K562 (cell line): Measurements from ENCODE around the gene GSX2. TPM values are rescaled to one million over a fixed set of nuclear protein-coding genes. Genes with fewer than 3 reads are reported as not detected.

Experiments used
- ATAC-seq: fragments of 200-7000 bp; cut with Tn5 transposase; 3 replicates; pipeline ENCODE4 v1.9.1; 2020; ENCODE audit warnings: moderate library complexity
- BruUV-seq: library from RNA; stranded (reverse); fragments of 400-500 nt; replicated peaks from 2 replicates; lab custom pipeline; 2021; lab: Mats Ljungman, UMichigan
- CTCF ChIA-PET: fragments of 300-600 bp; formaldehyde crosslinking; extraction: SDS; loops from one replicate; lab custom pipeline; 2021; ENCODE audit warnings: low intra/inter-chr PET ratio; lab: Yijun Ruan, JAX
- POLR2A ChIA-PET: fragments of 300-600, 350-650 bp; sonication (Branson Sonifier 250); formaldehyde crosslinking; extraction: SDS; loops from one replicate; lab custom pipeline; 2021; ENCODE audit warnings: antibody characterized with exemption, inconsistent platforms; lab: Yijun Ruan, JAX
- DNase-seq, 4 experiments: peaks; one replicate each; pipeline versions ENCODE4 v3.0.0 to v3.0.0-alpha.2; 2011 to 2018; ENCODE audit warnings: low spot score in 3 of 4, mixed read lengths in 3 of 4; ENCODE audit errors: extremely low read depth in 1 of 4
- FAIRE-seq: peaks from 2 replicates; lab custom pipeline; 2011; peaks lifted over from hg19 to GRCh38; lab: Jason Lieb, UNC
- H2AFZ ChIP-seq: 2 replicates; pipeline ENCODE4 v1.6.0; 2011; ENCODE audit warnings: low read depth, low read length, control low read depth, inconsistent platforms
- H3K27ac ChIP-seq: fragments of 200-600 bp; 3 replicates; pipeline ENCODE4 v1.8.0; 2011; ENCODE audit warnings: low read depth, mild to moderate bottlenecking, control low read depth, inconsistent platforms, low read length, moderate library complexity, mixed read lengths; ENCODE audit errors: extremely low read depth
- H3K27me3 ChIP-seq, 2 experiments: fragments of 300-600 bp in 1 of 2; 2 replicates in 1 of 2; 3 replicates in 1 of 2; pipeline versions ENCODE4 v1.6.0 to v1.8.0; 2011; ENCODE audit warnings: inconsistent platforms in 2 of 2, low read length in 2 of 2, mild to moderate bottlenecking in 1 of 2, mixed read lengths in 1 of 2, moderate library complexity in 1 of 2; ENCODE audit not compliant: control insufficient read depth in 2 of 2, insufficient read depth in 2 of 2
- H3K36me3 ChIP-seq: fragments of 300-600 bp; 3 replicates; pipeline ENCODE4 v1.8.0; 2011; ENCODE audit warnings: mild to moderate bottlenecking, low read length, inconsistent platforms; ENCODE audit not compliant: control insufficient read depth, insufficient read depth
- H3K4me1 ChIP-seq, 2 experiments: fragments of 200-600 bp in 1 of 2; replicated peaks in 1 of 2; 2 replicates in 1 of 2; 3 replicates in 1 of 2; pipeline versions ENCODE4 v1.5.1 to v1.8.0; 2011; ENCODE audit warnings: inconsistent platforms in 2 of 2, low read length in 2 of 2, mild to moderate bottlenecking in 1 of 2, mixed read lengths in 1 of 2, moderate library complexity in 1 of 2; ENCODE audit not compliant: control insufficient read depth in 2 of 2, insufficient read depth in 2 of 2
- H3K4me2 ChIP-seq: 2 replicates; pipeline ENCODE4 v1.6.1; 2011; ENCODE audit warnings: low read length, control low read depth, inconsistent platforms, mixed read lengths; ENCODE audit not compliant: insufficient read depth
- H3K4me3 ChIP-seq: fragments of 200-600 bp; sonication (generic), shearing (Covaris generic); 2 replicates; pipeline ENCODE4 v1.5.1; 2016; ENCODE audit warnings: control low read depth, inconsistent platforms
- H3K79me2 ChIP-seq: fragments of 200-600 bp; 3 replicates; pipeline ENCODE4 v1.8.0; 2011; ENCODE audit warnings: low read length, inconsistent platforms; ENCODE audit not compliant: control insufficient read depth, insufficient read depth
- H3K9ac ChIP-seq, 2 experiments: 2 replicates each; pipeline versions ENCODE4 v1.6.0 to v1.6.1; 2011; ENCODE audit warnings: low read depth in 2 of 2, low read length in 2 of 2, control low read depth in 1 of 2, inconsistent platforms in 1 of 2, mild to moderate bottlenecking in 1 of 2, mixed read lengths in 1 of 2; ENCODE audit not compliant: insufficient read depth in 1 of 2
- H3K9me1 ChIP-seq: one replicate; pipeline ENCODE4 v1.6.0; 2011; ENCODE audit warnings: inconsistent platforms, mild to moderate bottlenecking, low read length, moderate library complexity; ENCODE audit not compliant: control insufficient read depth, insufficient read depth
- H3K9me3 ChIP-seq: replicated peaks from 2 replicates; pipeline ENCODE4 v1.5.1; 2011; ENCODE audit warnings: low read depth, low read length, inconsistent platforms; ENCODE audit not compliant: control insufficient read depth, insufficient read depth
- H4K20me1 ChIP-seq: replicated peaks from 2 replicates; pipeline ENCODE4 v1.6.1; 2011; ENCODE audit warnings: low read length, inconsistent platforms, mixed read lengths; ENCODE audit not compliant: control insufficient read depth, insufficient read depth
- ADNP ChIP-seq: fragments of 200-800 bp; sonication (Bioruptor generic); IDR thresholded peaks from 2 replicates; pipeline ENCODE4 v1.6.1; 2016; ENCODE audit warnings: missing genetic modification characterization, missing compliant biosample characterization
- CEBPG ChIP-seq, 3 experiments: fragments of 200-800 bp in 1 of 3; sonication (Bioruptor generic) in 1 of 3; sonication (generic) in 1 of 3; formaldehyde crosslinking in 1 of 3; IDR thresholded peaks in 2 of 3; conservative IDR thresholded peaks in 1 of 3; 2 replicates each; pipeline versions ENCODE4 v1.6.1 to v1.8.0; 2016 to 2022; ENCODE audit warnings: missing compliant biosample characterization in 2 of 3, missing genetic modification characterization in 2 of 3, mild to moderate bottlenecking in 1 of 3, missing genetic modification reagents in 1 of 3
- HDAC3 ChIP-seq: fragments of 450-650 bp; IDR thresholded peaks from 2 replicates; pipeline ENCODE4 v1.6.1; 2018; ENCODE audit warnings: borderline replicate concordance, mild to moderate bottlenecking, moderate library complexity; ENCODE audit not compliant: partially characterized antibody
- MEF2D ChIP-seq: conservative IDR thresholded peaks from 2 replicates; pipeline ENCODE4 v1.6.1; 2016; ENCODE audit warnings: low read depth, missing genetic modification characterization, missing compliant biosample characterization
- MTA1 ChIP-seq: fragments of 450-650 bp; IDR thresholded peaks from 2 replicates; pipeline ENCODE4 v1.6.1; 2017; ENCODE audit warnings: borderline replicate concordance
- TBP ChIP-seq: optimal IDR thresholded peaks from 2 replicates; pipeline ENCODE3; 2011; ENCODE audit warnings: low read depth, low read length, improper control_type of control experiment
- ZNF124 ChIP-seq: sonication (generic); formaldehyde crosslinking; IDR thresholded peaks from 2 replicates; pipeline ENCODE4 v1.8.1; 2022; ENCODE audit warnings: missing genetic modification reagents
- ZNF3 ChIP-seq: fragments of 250-450 bp; sonication (Bioruptor Pico); IDR thresholded peaks from 2 replicates; pipeline ENCODE4 v1.5.0; 2021; ENCODE audit warnings: mild to moderate bottlenecking, moderate library complexity
- ZNF324 ChIP-seq: fragments of 250-450 bp; sonication (Bioruptor Pico); IDR thresholded peaks from 2 replicates; pipeline ENCODE4 v1.4.0; 2020; ENCODE audit warnings: mild to moderate bottlenecking
- WGBS: fragments of 100-300 bp; shearing (Covaris generic); methylation state at CpG from one replicate; pipeline ENCODE4 v1.1.6; 2016; ENCODE audit warnings: low coverage, mixed read lengths; ENCODE audit not compliant: insufficient coverage; ENCODE audit errors: missing lambda C conversion rate; 5-methylcytosine and 5-hydroxymethylcytosine counted together
- in situ Hi-C: fragments of 300-500 bp; cut with MboI; formaldehyde crosslinking; loops from 4 replicates; pipeline ENCODE4 v1.15.0; 2018; ENCODE audit warnings: inconsistent platforms, mixed read lengths
- intact Hi-C: fragments of 100-400 bp; cut with micrococcal nuclease; formaldehyde crosslinking; loops from 2 replicates; pipeline ENCODE4 v1.14.2; 2022
- polyA plus RNA-seq, 8 experiments: library from polyadenylated mRNA; depleted of rRNA in 4 of 8; stranded (reverse) in 5 of 8; unstranded in 3 of 8; fragments of >200 nt; fragmentation: Nextera tagmentation in 2 of 8; fragmentation: Illumina TruSeq in 1 of 8; extraction: Ambion mirVana in 2 of 8; extraction: Trizol in 1 of 8; gene quantifications; 2 replicates each; pipeline versions ENCODE4 v1.2.1 to v1.2.3, GENCODE V29; 2011 to 2014; ENCODE audit warnings: inconsistent platforms in 1 of 8, missing spikeins in 1 of 8
- total RNA-seq, 7 experiments: library from RNA; depleted of rRNA in 6 of 7; stranded (reverse); fragments of >200 nt in 6 of 7; fragmentation: Illumina TruSeq in 2 of 7; extraction: Trizol in 2 of 7; gene quantifications; 2 replicates each; pipeline versions ENCODE4 v1.2.1 to v1.2.3, GENCODE V29; 2011 to 2021; ENCODE audit warnings: low replicate concordance in 1 of 7
- TF ChIP-seq, protein P1 (sequence below), 2 experiments: IDR thresholded peaks; 2 replicates each; pipeline ENCODE4 v1.6.1; 2012; ENCODE audit warnings: improper control_type of control experiment in 2 of 2, low read depth in 2 of 2, low read length in 2 of 2, borderline replicate concordance in 1 of 2
- TF ChIP-seq, protein P2 (sequence below): fragments of 450-650 bp; formaldehyde crosslinking; IDR thresholded peaks from 2 replicates; pipeline ENCODE4 v1.4.0; 2020; ENCODE audit warnings: mild to moderate bottlenecking, moderate library complexity
- TF ChIP-seq, protein P3 (sequence below): fragments of 450-650 bp; IDR thresholded peaks from 2 replicates; pipeline ENCODE4 v1.6.1; 2016; ENCODE audit warnings: missing biosample characterization, missing genetic modification characterization
- TF ChIP-seq, protein P4 (sequence below): fragments of 250-450 bp; sonication (Bioruptor Pico); IDR thresholded peaks from 2 replicates; pipeline ENCODE4 v1.5.0; 2021

The GSX2 gene
- total and polyA plus RNA-seq, 9 of the 15 experiments (the other 6 are each of a cell fraction or from before 2014, with no cell fraction given): not detected

DNA sequence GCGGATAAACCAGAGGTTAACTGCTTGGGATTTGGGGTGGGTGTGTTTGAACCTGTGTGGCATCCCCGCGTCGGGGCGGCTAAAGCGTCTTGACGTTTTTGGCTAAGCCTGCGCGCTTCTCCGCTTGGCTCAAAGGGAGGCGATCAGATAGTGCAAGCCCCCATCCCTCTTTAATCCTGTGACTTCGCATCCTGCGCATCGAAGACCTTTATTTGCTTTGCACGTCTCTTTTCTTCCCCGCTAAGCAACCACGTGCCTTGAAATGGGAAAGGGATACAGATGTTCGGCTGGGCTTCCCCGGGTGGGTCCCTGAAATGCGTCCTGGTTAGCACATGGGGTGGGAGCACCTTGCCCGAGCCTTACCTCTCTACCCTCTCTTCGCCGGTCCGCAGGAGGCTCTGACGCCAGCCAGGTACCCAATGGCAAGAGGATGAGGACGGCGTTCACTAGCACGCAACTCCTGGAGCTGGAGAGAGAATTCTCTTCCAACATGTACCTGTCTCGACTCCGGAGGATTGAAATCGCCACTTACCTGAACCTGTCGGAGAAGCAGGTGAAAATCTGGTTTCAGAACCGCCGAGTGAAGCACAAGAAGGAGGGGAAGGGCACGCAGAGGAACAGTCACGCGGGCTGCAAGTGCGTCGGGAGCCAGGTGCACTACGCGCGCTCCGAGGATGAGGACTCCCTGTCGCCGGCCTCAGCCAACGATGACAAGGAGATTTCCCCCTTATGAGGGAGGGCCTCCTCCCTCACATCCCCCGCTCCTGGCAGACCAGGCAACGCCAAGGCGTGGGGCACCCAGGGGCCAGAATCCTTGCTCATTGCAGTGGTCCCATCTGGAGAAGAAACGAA, 1.5 kb downstream of the GSX2 start:
- DNase-seq (no peak), ATAC-seq (no peak), FAIRE-seq (no peak)
- WGBS: 10% methylated on average over 39 of the region's 50 CpGs
- in situ Hi-C loops: no loop called here
- no peak overlapping the region for H3K4me2 ChIP-seq
- no peaks in the 10 kb centered on the region for H3K9me3 ChIP-seq
- CTCF ChIA-PET: no interaction called here
- no peaks in the 10 kb centered on the region; the same call in 1 of the 2 replicates for H4K20me1 ChIP-seq
- no peaks in the 10 kb centered on the region for H3K9me1 ChIP-seq
- H3K27me3 ChIP-seq: peaks cover 60 to 74% of the 10 kb centered on the region in 2 experiments
- POLR2A ChIA-PET: no interaction called here
- no peaks in the 10 kb centered on the region for H3K36me3 ChIP-seq
- H3K4me3 ChIP-seq: no peak overlapping the region
- H3K27ac ChIP-seq: no peak overlapping the region
- H3K79me2 ChIP-seq: no peaks in the 10 kb centered on the region
- peaks cover 0 to 7% of the 10 kb centered on the region in 2 experiments; a peak in 2 of 5 replicates for H3K4me1 ChIP-seq
- intact Hi-C loops: no loop called here
- no TSS peak for BruUV-seq
- no peak overlapping the region for H3K9ac ChIP-seq
- no peak overlapping the region for H2AFZ ChIP-seq
- TF ChIP-seq ZNF324 (no peak), ADNP (tag) (no peak), ZNF3 (CRISPR knock-in tag) (no peak), TBP (no peak), MTA1 (no peak), HDAC3 (no peak), CEBPG (CRISPR knock-in tag; IDR thresholded peaks at IDR 0.05) (no peak), CEBPG (tag; conservative IDR thresholded peaks at IDR 0.05 in 1 of 2, IDR thresholded peaks at IDR 0.05 in 1 of 2) (no peak), ZNF124 (CRISPR knock-in tag) (no peak), MEF2D (tag) (no peak)
- TF ChIP-seq, protein P1, sequence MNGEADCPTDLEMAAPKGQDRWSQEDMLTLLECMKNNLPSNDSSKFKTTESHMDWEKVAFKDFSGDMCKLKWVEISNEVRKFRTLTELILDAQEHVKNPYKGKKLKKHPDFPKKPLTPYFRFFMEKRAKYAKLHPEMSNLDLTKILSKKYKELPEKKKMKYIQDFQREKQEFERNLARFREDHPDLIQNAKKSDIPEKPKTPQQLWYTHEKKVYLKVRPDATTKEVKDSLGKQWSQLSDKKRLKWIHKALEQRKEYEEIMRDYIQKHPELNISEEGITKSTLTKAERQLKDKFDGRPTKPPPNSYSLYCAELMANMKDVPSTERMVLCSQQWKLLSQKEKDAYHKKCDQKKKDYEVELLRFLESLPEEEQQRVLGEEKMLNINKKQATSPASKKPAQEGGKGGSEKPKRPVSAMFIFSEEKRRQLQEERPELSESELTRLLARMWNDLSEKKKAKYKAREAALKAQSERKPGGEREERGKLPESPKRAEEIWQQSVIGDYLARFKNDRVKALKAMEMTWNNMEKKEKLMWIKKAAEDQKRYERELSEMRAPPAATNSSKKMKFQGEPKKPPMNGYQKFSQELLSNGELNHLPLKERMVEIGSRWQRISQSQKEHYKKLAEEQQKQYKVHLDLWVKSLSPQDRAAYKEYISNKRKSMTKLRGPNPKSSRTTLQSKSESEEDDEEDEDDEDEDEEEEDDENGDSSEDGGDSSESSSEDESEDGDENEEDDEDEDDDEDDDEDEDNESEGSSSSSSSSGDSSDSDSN (IDR thresholded peaks at IDR 0.05; ENCODE audit: borderline replicate concordance in 1 of 2, low read depth in 2 of 2, low read length in 2 of 2): no peak
- TF ChIP-seq, protein P2, sequence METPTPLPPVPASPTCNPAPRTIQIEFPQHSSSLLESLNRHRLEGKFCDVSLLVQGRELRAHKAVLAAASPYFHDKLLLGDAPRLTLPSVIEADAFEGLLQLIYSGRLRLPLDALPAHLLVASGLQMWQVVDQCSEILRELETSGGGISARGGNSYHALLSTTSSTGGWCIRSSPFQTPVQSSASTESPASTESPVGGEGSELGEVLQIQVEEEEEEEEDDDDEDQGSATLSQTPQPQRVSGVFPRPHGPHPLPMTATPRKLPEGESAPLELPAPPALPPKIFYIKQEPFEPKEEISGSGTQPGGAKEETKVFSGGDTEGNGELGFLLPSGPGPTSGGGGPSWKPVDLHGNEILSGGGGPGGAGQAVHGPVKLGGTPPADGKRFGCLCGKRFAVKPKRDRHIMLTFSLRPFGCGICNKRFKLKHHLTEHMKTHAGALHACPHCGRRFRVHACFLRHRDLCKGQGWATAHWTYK (CRISPR knock-in tag): no peak
- TF ChIP-seq, protein P3, sequence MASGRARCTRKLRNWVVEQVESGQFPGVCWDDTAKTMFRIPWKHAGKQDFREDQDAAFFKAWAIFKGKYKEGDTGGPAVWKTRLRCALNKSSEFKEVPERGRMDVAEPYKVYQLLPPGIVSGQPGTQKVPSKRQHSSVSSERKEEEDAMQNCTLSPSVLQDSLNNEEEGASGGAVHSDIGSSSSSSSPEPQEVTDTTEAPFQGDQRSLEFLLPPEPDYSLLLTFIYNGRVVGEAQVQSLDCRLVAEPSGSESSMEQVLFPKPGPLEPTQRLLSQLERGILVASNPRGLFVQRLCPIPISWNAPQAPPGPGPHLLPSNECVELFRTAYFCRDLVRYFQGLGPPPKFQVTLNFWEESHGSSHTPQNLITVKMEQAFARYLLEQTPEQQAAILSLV (tag): no peak
- TF ChIP-seq, protein P4, sequence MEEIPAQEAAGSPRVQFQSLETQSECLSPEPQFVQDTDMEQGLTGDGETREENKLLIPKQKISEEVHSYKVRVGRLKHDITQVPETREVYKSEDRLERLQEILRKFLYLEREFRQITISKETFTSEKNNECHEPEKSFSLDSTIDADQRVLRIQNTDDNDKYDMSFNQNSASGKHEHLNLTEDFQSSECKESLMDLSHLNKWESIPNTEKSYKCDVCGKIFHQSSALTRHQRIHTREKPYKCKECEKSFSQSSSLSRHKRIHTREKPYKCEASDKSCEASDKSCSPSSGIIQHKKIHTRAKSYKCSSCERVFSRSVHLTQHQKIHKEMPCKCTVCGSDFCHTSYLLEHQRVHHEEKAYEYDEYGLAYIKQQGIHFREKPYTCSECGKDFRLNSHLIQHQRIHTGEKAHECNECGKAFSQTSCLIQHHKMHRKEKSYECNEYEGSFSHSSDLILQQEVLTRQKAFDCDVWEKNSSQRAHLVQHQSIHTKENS (CRISPR knock-in tag): no peak
